WTC11 (cell line): ENCODE results near the gene OR8A1. TPM values are rescaled to one million over a fixed set of nuclear protein-coding genes. Genes with fewer than 3 reads are reported as not detected.

Experiments
- ATAC-seq: fragments of 200-7000 bp; cut with Tn5 transposase; 2 replicates; pipeline ENCODE4 v1.10.0; 2021; ENCODE audit warnings: mild to moderate bottlenecking, moderate library complexity
- CTCF ChIA-PET: fragments of 300-600 bp; sonication (Branson Sonifier 250); formaldehyde crosslinking; loops from one replicate; lab custom pipeline; 2021; ENCODE audit warnings: antibody characterized with exemption; lab: Charles Lee
- POLR2A ChIA-PET: fragments of 350-600 bp; sonication (Branson Sonifier 250); formaldehyde crosslinking; loops from one replicate; lab custom pipeline; 2021; ENCODE audit warnings: antibody characterized with exemption; lab: Charles Lee
- DNase-seq: peaks from one replicate; pipeline ENCODE4 v3.0.0; 2021; ENCODE audit warnings: low spot score
- H3K27ac Mint-ChIP-seq: 2 replicates; pipeline ENCODE4 v1.8.0; 2021; ENCODE audit warnings: mixed read lengths
- H3K27me3 Mint-ChIP-seq: 2 replicates; pipeline ENCODE4 v1.8.0; 2021; ENCODE audit warnings: low read depth, mild to moderate bottlenecking, moderate library complexity, mixed read lengths
- H3K36me3 Mint-ChIP-seq: 2 replicates; pipeline ENCODE4 v1.8.0; 2021; ENCODE audit warnings: mixed read lengths
- H3K4me1 Mint-ChIP-seq: 2 replicates; pipeline ENCODE4 v1.8.0; 2022; ENCODE audit warnings: mixed read lengths
- H3K4me3 Mint-ChIP-seq: 2 replicates; pipeline ENCODE4 v1.8.0; 2021; ENCODE audit warnings: mild to moderate bottlenecking, moderate library complexity, mixed read lengths
- H3K9me3 Mint-ChIP-seq: 2 replicates; pipeline ENCODE4 v1.8.0; 2021; ENCODE audit warnings: mixed read lengths
- CBFB ChIP-seq: sonication (generic); formaldehyde crosslinking; IDR thresholded peaks from 2 replicates; pipeline ENCODE4 v1.8.1; 2022; ENCODE audit warnings: mild to moderate bottlenecking, low read depth, missing genetic modification reagents
- CREM ChIP-seq: sonication (generic); formaldehyde crosslinking; IDR thresholded peaks from 2 replicates; pipeline ENCODE4 v1.8.1; 2022; ENCODE audit warnings: mild to moderate bottlenecking, missing genetic modification reagents, moderate library complexity
- GABPB1 ChIP-seq: sonication (generic); formaldehyde crosslinking; IDR thresholded peaks from 2 replicates; pipeline ENCODE4 v1.8.1; 2023; ENCODE audit warnings: mild to moderate bottlenecking, missing genetic modification reagents
- IRF1 ChIP-seq: sonication (generic); formaldehyde crosslinking; IDR thresholded peaks from 2 replicates; pipeline ENCODE4 v1.8.0; 2023; ENCODE audit warnings: missing genetic modification reagents
- JUN ChIP-seq: sonication (generic); formaldehyde crosslinking; IDR thresholded peaks from 2 replicates; pipeline ENCODE4 v1.8.0; 2023; ENCODE audit warnings: mild to moderate bottlenecking, missing genetic modification reagents
- MXD4 ChIP-seq: fragments of 250-450 bp; sonication (Bioruptor Pico); IDR thresholded peaks from 2 replicates; pipeline ENCODE4 v1.8.0; 2021; ENCODE audit warnings: mild to moderate bottlenecking, moderate library complexity, borderline replicate concordance
- MYBL2 ChIP-seq: sonication (generic); formaldehyde crosslinking; IDR thresholded peaks from 2 replicates; pipeline ENCODE4 v1.8.1; 2023; ENCODE audit warnings: mild to moderate bottlenecking, moderate library complexity, missing genetic modification reagents
- NFATC4 ChIP-seq: fragments of 250-450 bp; sonication (Bioruptor Pico); IDR thresholded peaks from 2 replicates; pipeline ENCODE4 v1.9.0; 2021; ENCODE audit warnings: mild to moderate bottlenecking
- NFYB ChIP-seq: sonication (generic); formaldehyde crosslinking; conservative IDR thresholded peaks from 2 replicates; pipeline ENCODE4 v1.8.0; 2022; ENCODE audit warnings: low read depth, missing genetic modification reagents
- NR1H2 ChIP-seq: sonication (generic); formaldehyde crosslinking; IDR thresholded peaks from 2 replicates; pipeline ENCODE4 v1.9.0; 2021; ENCODE audit warnings: mild to moderate bottlenecking, moderate library complexity, missing genetic modification reagents
- NR2C2 ChIP-seq: sonication (generic); formaldehyde crosslinking; IDR thresholded peaks from 2 replicates; pipeline ENCODE4 v1.8.0; 2022; ENCODE audit warnings: mild to moderate bottlenecking, missing genetic modification reagents
- NR3C1 ChIP-seq: sonication (generic); formaldehyde crosslinking; conservative IDR thresholded peaks from 2 replicates; pipeline ENCODE4 v1.8.1; 2023; ENCODE audit warnings: low read depth, mild to moderate bottlenecking, missing genetic modification reagents
- PRRX2 ChIP-seq: fragments of 250-450 bp; sonication (Bioruptor Pico); IDR thresholded peaks from 2 replicates; pipeline ENCODE4 v1.8.0; 2021; ENCODE audit warnings: mild to moderate bottlenecking
- SP1 ChIP-seq: sonication (generic); formaldehyde crosslinking; conservative IDR thresholded peaks from 2 replicates; pipeline ENCODE4 v1.8.1; 2022; ENCODE audit warnings: missing genetic modification reagents
- ZNF121 ChIP-seq: sonication (generic); formaldehyde crosslinking; IDR thresholded peaks from 2 replicates; pipeline ENCODE4 v1.8.0; 2023; ENCODE audit warnings: missing genetic modification reagents
- ZNF317 ChIP-seq: sonication (generic); formaldehyde crosslinking; IDR thresholded peaks from 2 replicates; pipeline ENCODE4 v1.8.1; 2023; ENCODE audit warnings: low read depth, mild to moderate bottlenecking, moderate library complexity, missing genetic modification reagents, borderline replicate concordance
- ZNF671 ChIP-seq: fragments of 250-450 bp; sonication (Bioruptor Pico); IDR thresholded peaks from 2 replicates; pipeline ENCODE4 v1.8.0; 2021; ENCODE audit warnings: mild to moderate bottlenecking
- total RNA-seq: library from RNA; stranded (reverse); gene quantifications from 3 replicates; pipeline ENCODE4 v1.2.3, GENCODE V29; 2021

OR8A1 gene
- total RNA-seq, 1 experiment from 2014 or later = not detected

GRCh38 chr11:124538019-124538418 lies 31.8 kb upstream of the OR8A1 start:
- H3K9me3 Mint-ChIP-seq = no peaks in the 10 kb centered on the region
- TF ChIP-seq GABPB1 (CRISPR knock-in tag) = no peak
- no peak for TF ChIP-seq NFATC4 (CRISPR knock-in tag)
- TF ChIP-seq PRRX2 (CRISPR knock-in tag) = no peak
- TF ChIP-seq, all 79 proteins: peak for 0
- peaks cover 8% of the 10 kb centered on the region for H3K4me1 Mint-ChIP-seq
- ATAC-seq (no peak), DNase-seq (no peak)
- no peaks in the 10 kb centered on the region; the same call in 1 of the 2 replicates for H3K27me3 Mint-ChIP-seq
- POLR2A ChIA-PET = no interaction called here
- H3K36me3 Mint-ChIP-seq = no peaks in the 10 kb centered on the region
- CTCF ChIA-PET = no interaction called here
- H3K4me3 Mint-ChIP-seq = no peak overlapping the region
- no peak overlapping the region for H3K27ac Mint-ChIP-seq

- H3K27me3 Mint-ChIP-seq = no peaks in the 10 kb centered on the region; the same call in none of the 2 replicates
- CTCF ChIA-PET = no interaction called here
- TF ChIP-seq ZNF121 (no peak), NR1H2 (CRISPR knock-in tag) (no peak), MYBL2 (no peak), MXD4 (CRISPR knock-in tag) (no peak)
- H3K27ac Mint-ChIP-seq = no peak overlapping the region
- DNase-seq = no peak
- POLR2A ChIA-PET = no interaction called here
- H3K4me1 Mint-ChIP-seq = peaks cover 14% of the 10 kb centered on the region
- H3K36me3 Mint-ChIP-seq = no peaks in the 10 kb centered on the region
- no peak for ATAC-seq
- H3K9me3 Mint-ChIP-seq = no peaks in the 10 kb centered on the region
- H3K4me3 Mint-ChIP-seq = no peak overlapping the region
Measured at GRCh38 chr11:124541204-124541603, 28.6 kb upstream of the OR8A1 start.

- Mint-ChIP-seq H3K27me3 (no peaks in the 10 kb centered on the region; the same call in none of the 2 replicates), H3K36me3 (no peaks in the 10 kb centered on the region), H3K4me3 (no peak overlapping the region)
- CTCF ChIA-PET = no interaction called here
- no peak for ATAC-seq
- no peak for TF ChIP-seq ZNF671 (CRISPR knock-in tag)
- TF ChIP-seq, all 79 proteins: peak for 0
- POLR2A ChIA-PET = no interaction called here
- Mint-ChIP-seq H3K27ac (no peak overlapping the region), H3K4me1 (peaks cover 9% of the 10 kb centered on the region), H3K9me3 (no peaks in the 10 kb centered on the region)
- no peak for DNase-seq
Measured at GRCh38 chr11:124543145-124543544, 26.7 kb upstream of the OR8A1 start.

- no peak for TF ChIP-seq ZNF317 (CRISPR knock-in tag)
- no peak for TF ChIP-seq MXD4 (CRISPR knock-in tag)
- TF ChIP-seq NR2C2 (CRISPR knock-in tag) = no peak
- TF ChIP-seq NFYB (CRISPR knock-in tag) = no peak
- no peak for TF ChIP-seq SP1 (CRISPR knock-in tag)
- H3K36me3 Mint-ChIP-seq = no peaks in the 10 kb centered on the region
- ATAC-seq (no peak), DNase-seq (no peak)
- no peak within 1 kb of the TSS for H3K27ac Mint-ChIP-seq
- H3K4me1 Mint-ChIP-seq = peaks cover 9% of the 10 kb centered on the region
- H3K27me3 Mint-ChIP-seq = no peaks in the 10 kb centered on the region; the same call in none of the 2 replicates
- no peaks in the 10 kb centered on the region for H3K9me3 Mint-ChIP-seq
- H3K4me3 Mint-ChIP-seq = no peak within 1 kb of the TSS
- ChIA-PET CTCF (no interaction called here), POLR2A (no interaction called here)
Measured at GRCh38 chr11:124543554-124543953, 26.2 kb upstream of the OR8A1 start, which contains the start of gene OR8B12. Gene OR8B12 (minus strand): TSS chr11:124543654. CDS start chr11:124543654, 0 bp downstream.

- TF ChIP-seq CBFB (CRISPR knock-in tag) = no peak
- TF ChIP-seq CREM (CRISPR knock-in tag) = no peak
- TF ChIP-seq JUN = no peak
- TF ChIP-seq NFYB (CRISPR knock-in tag) = no peak
- TF ChIP-seq IRF1 (CRISPR knock-in tag) = no peak
- TF ChIP-seq NR3C1 (CRISPR knock-in tag) = no peak
- ATAC-seq (peak; percentile 91), DNase-seq (no peak)
- Mint-ChIP-seq H3K36me3 (no peaks in the 10 kb centered on the region), H3K4me3 (no peak overlapping the region), H3K9me3 (peaks cover 10% of the 10 kb centered on the region), H3K27ac (no peak overlapping the region), H3K27me3 (0 out of 2 replicates have a peak, but pooled peaks cover 4% of the 10 kb centered on the region), H3K4me1 (no peaks in the 10 kb centered on the region)
- ChIA-PET POLR2A (no interaction called here), CTCF (interaction anchor here (0.6 to 2.5 kb wide), 6 partner anchors 12 to 931 kb away, joined by 3 to 13 read pairs (median 4); no protein-coding TSS in a partner anchor)
Measured at GRCh38 chr11:124551189-124551588, 18.6 kb upstream of the OR8A1 start.
